ENCODE data around the gene EFCAB6.

- TF ChIP-seq TCF12 (IDR thresholded peaks at IDR 0.05; ENCODE audit: low read depth) (no peak), CEBPB (IDR thresholded peaks at IDR 0.05) (no peak)
- TF ChIP-seq, protein P1, sequence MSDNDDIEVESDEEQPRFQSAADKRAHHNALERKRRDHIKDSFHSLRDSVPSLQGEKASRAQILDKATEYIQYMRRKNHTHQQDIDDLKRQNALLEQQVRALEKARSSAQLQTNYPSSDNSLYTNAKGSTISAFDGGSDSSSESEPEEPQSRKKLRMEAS (IDR thresholded peaks at IDR 0.05): no peak
These were observed 11.1 kb downstream of the EFCAB6 start for GRCh38 chr22:43800970-43801369.

Measured in Ishikawa (cell line).